K562 (cell line): Measurements from ENCODE around the gene RIPOR1. TPM values are rescaled to one million over a fixed set of nuclear protein-coding genes. Genes with fewer than 3 reads are reported as not detected.

Experiments
- ATAC-seq: fragments of 200-7000 bp; cut with Tn5 transposase; 3 replicates; pipeline ENCODE4 v1.9.1; 2020; ENCODE audit warnings: moderate library complexity
- BruUV-seq: library from RNA; stranded (reverse); fragments of 400-500 nt; replicated peaks from 2 replicates; lab custom pipeline; 2021; lab: Mats Ljungman, UMichigan
- CTCF ChIA-PET: fragments of 300-600 bp; formaldehyde crosslinking; extraction: SDS; loops from one replicate; lab custom pipeline; 2021; ENCODE audit warnings: low intra/inter-chr PET ratio; lab: Yijun Ruan, JAX
- POLR2A ChIA-PET: fragments of 300-600, 350-650 bp; sonication (Branson Sonifier 250); formaldehyde crosslinking; extraction: SDS; loops from one replicate; lab custom pipeline; 2021; ENCODE audit warnings: antibody characterized with exemption, inconsistent platforms; lab: Yijun Ruan, JAX
- DNase-seq, 4 experiments: peaks; one replicate each; pipeline versions ENCODE4 v3.0.0 to v3.0.0-alpha.2; 2011 to 2018; ENCODE audit warnings: low spot score in 3 of 4, mixed read lengths in 3 of 4; ENCODE audit errors: extremely low read depth in 1 of 4
- FAIRE-seq: peaks from 2 replicates; lab custom pipeline; 2011; peaks lifted over from hg19 to GRCh38; lab: Jason Lieb, UNC
- H2AFZ ChIP-seq: 2 replicates; pipeline ENCODE4 v1.6.0; 2011; ENCODE audit warnings: low read depth, low read length, control low read depth, inconsistent platforms
- H3K27ac ChIP-seq: fragments of 200-600 bp; 3 replicates; pipeline ENCODE4 v1.8.0; 2011; ENCODE audit warnings: low read depth, mild to moderate bottlenecking, control low read depth, inconsistent platforms, low read length, moderate library complexity, mixed read lengths; ENCODE audit errors: extremely low read depth
- H3K27me3 ChIP-seq, 2 experiments: fragments of 300-600 bp in 1 of 2; 2 replicates in 1 of 2; 3 replicates in 1 of 2; pipeline versions ENCODE4 v1.6.0 to v1.8.0; 2011; ENCODE audit warnings: inconsistent platforms in 2 of 2, low read length in 2 of 2, mild to moderate bottlenecking in 1 of 2, mixed read lengths in 1 of 2, moderate library complexity in 1 of 2; ENCODE audit not compliant: control insufficient read depth in 2 of 2, insufficient read depth in 2 of 2
- H3K36me3 ChIP-seq: fragments of 300-600 bp; 3 replicates; pipeline ENCODE4 v1.8.0; 2011; ENCODE audit warnings: mild to moderate bottlenecking, low read length, inconsistent platforms; ENCODE audit not compliant: control insufficient read depth, insufficient read depth
- H3K4me1 ChIP-seq, 2 experiments: fragments of 200-600 bp in 1 of 2; replicated peaks in 1 of 2; 2 replicates in 1 of 2; 3 replicates in 1 of 2; pipeline versions ENCODE4 v1.5.1 to v1.8.0; 2011; ENCODE audit warnings: inconsistent platforms in 2 of 2, low read length in 2 of 2, mild to moderate bottlenecking in 1 of 2, mixed read lengths in 1 of 2, moderate library complexity in 1 of 2; ENCODE audit not compliant: control insufficient read depth in 2 of 2, insufficient read depth in 2 of 2
- H3K4me2 ChIP-seq: 2 replicates; pipeline ENCODE4 v1.6.1; 2011; ENCODE audit warnings: low read length, control low read depth, inconsistent platforms, mixed read lengths; ENCODE audit not compliant: insufficient read depth
- H3K4me3 ChIP-seq: fragments of 200-600 bp; sonication (generic), shearing (Covaris generic); 2 replicates; pipeline ENCODE4 v1.5.1; 2016; ENCODE audit warnings: control low read depth, inconsistent platforms
- H3K79me2 ChIP-seq: fragments of 200-600 bp; 3 replicates; pipeline ENCODE4 v1.8.0; 2011; ENCODE audit warnings: low read length, inconsistent platforms; ENCODE audit not compliant: control insufficient read depth, insufficient read depth
- H3K9ac ChIP-seq, 2 experiments: 2 replicates each; pipeline versions ENCODE4 v1.6.0 to v1.6.1; 2011; ENCODE audit warnings: low read depth in 2 of 2, low read length in 2 of 2, control low read depth in 1 of 2, inconsistent platforms in 1 of 2, mild to moderate bottlenecking in 1 of 2, mixed read lengths in 1 of 2; ENCODE audit not compliant: insufficient read depth in 1 of 2
- H3K9me1 ChIP-seq: one replicate; pipeline ENCODE4 v1.6.0; 2011; ENCODE audit warnings: inconsistent platforms, mild to moderate bottlenecking, low read length, moderate library complexity; ENCODE audit not compliant: control insufficient read depth, insufficient read depth
- H3K9me3 ChIP-seq: replicated peaks from 2 replicates; pipeline ENCODE4 v1.5.1; 2011; ENCODE audit warnings: low read depth, low read length, inconsistent platforms; ENCODE audit not compliant: control insufficient read depth, insufficient read depth
- H4K20me1 ChIP-seq: replicated peaks from 2 replicates; pipeline ENCODE4 v1.6.1; 2011; ENCODE audit warnings: low read length, inconsistent platforms, mixed read lengths; ENCODE audit not compliant: control insufficient read depth, insufficient read depth
- EGR1 ChIP-seq: fragments of 450-650 bp; conservative IDR thresholded peaks from 2 replicates; pipeline ENCODE4 v1.6.1; 2017; ENCODE audit warnings: mild to moderate bottlenecking
- FOXA3 ChIP-seq, 2 experiments: fragments of 450-650 bp in 1 of 2; sonication (generic) in 1 of 2; formaldehyde crosslinking; IDR thresholded peaks in 1 of 2; conservative IDR thresholded peaks in 1 of 2; 2 replicates each; pipeline versions ENCODE4 v1.4.0 to v1.8.0; 2020 to 2022; ENCODE audit warnings: mild to moderate bottlenecking in 2 of 2, missing genetic modification reagents in 1 of 2
- MYNN ChIP-seq, 2 experiments: sonication (generic); formaldehyde crosslinking in 1 of 2; IDR thresholded peaks; 2 replicates each; pipeline versions ENCODE4 v1.5.0 to v1.6.1; 2016 to 2020; ENCODE audit warnings: antibody characterized with exemption in 1 of 2, missing genetic modification reagents in 1 of 2
- NR2C2 ChIP-seq, 2 experiments: fragments of 200-800 bp in 1 of 2; sonication (Bioruptor generic) in 1 of 2; sonication (generic) in 1 of 2; formaldehyde crosslinking in 1 of 2; IDR thresholded peaks; 2 replicates each; pipeline versions ENCODE4 v1.6.1 to v1.8.0; 2016 to 2022; ENCODE audit warnings: mild to moderate bottlenecking in 1 of 2, missing compliant biosample characterization in 1 of 2, missing genetic modification characterization in 1 of 2, missing genetic modification reagents in 1 of 2
- PML ChIP-seq: IDR thresholded peaks from 2 replicates; pipeline ENCODE4 v1.6.1; 2012; ENCODE audit warnings: low read length, inconsistent platforms
- TFAM ChIP-seq: fragments of 250-450 bp; sonication (Bioruptor Pico); conservative IDR thresholded peaks from 2 replicates; pipeline ENCODE4 v1.5.0; 2021; ENCODE audit warnings: mild to moderate bottlenecking, moderate library complexity
- XRCC4 ChIP-seq: IDR thresholded peaks from one replicate; pipeline ENCODE4 v1.6.1; 2011; ENCODE audit not compliant: insufficient read depth, insufficient read length; ENCODE audit errors: extremely low read depth
- ZBED1 ChIP-seq: IDR thresholded peaks from 2 replicates; pipeline ENCODE4 v1.6.1; 2014
- ZFX ChIP-seq: sonication (generic); formaldehyde crosslinking; IDR thresholded peaks from 2 replicates; pipeline ENCODE4 v1.8.0; 2022; ENCODE audit warnings: mild to moderate bottlenecking, missing genetic modification reagents, moderate library complexity
- ZNF282 ChIP-seq: sonication (generic); formaldehyde crosslinking; IDR thresholded peaks from 2 replicates; pipeline ENCODE4 v1.8.1; 2023; ENCODE audit warnings: missing genetic modification reagents
- ZNF324 ChIP-seq: fragments of 250-450 bp; sonication (Bioruptor Pico); IDR thresholded peaks from 2 replicates; pipeline ENCODE4 v1.4.0; 2020; ENCODE audit warnings: mild to moderate bottlenecking
- ZNF57 ChIP-seq: fragments of 450-650 bp; formaldehyde crosslinking; IDR thresholded peaks from 2 replicates; pipeline ENCODE4 v1.4.0; 2020; ENCODE audit warnings: mild to moderate bottlenecking, moderate library complexity
- ZNF609 ChIP-seq: sonication (generic); formaldehyde crosslinking; IDR thresholded peaks from 2 replicates; pipeline ENCODE4 v1.8.1; 2023; ENCODE audit warnings: missing genetic modification reagents, mild to moderate bottlenecking, borderline replicate concordance
- WGBS: fragments of 100-300 bp; shearing (Covaris generic); methylation state at CpG from one replicate; pipeline ENCODE4 v1.1.6; 2016; ENCODE audit warnings: low coverage, mixed read lengths; ENCODE audit not compliant: insufficient coverage; ENCODE audit errors: missing lambda C conversion rate; 5-methylcytosine and 5-hydroxymethylcytosine counted together
- in situ Hi-C: fragments of 300-500 bp; cut with MboI; formaldehyde crosslinking; loops from 4 replicates; pipeline ENCODE4 v1.15.0; 2018; ENCODE audit warnings: inconsistent platforms, mixed read lengths
- intact Hi-C: fragments of 100-400 bp; cut with micrococcal nuclease; formaldehyde crosslinking; loops from 2 replicates; pipeline ENCODE4 v1.14.2; 2022
- polyA plus RNA-seq, 8 experiments: library from polyadenylated mRNA; depleted of rRNA in 4 of 8; stranded (reverse) in 5 of 8; unstranded in 3 of 8; fragments of >200 nt; fragmentation: Nextera tagmentation in 2 of 8; fragmentation: Illumina TruSeq in 1 of 8; extraction: Ambion mirVana in 2 of 8; extraction: Trizol in 1 of 8; gene quantifications; 2 replicates each; pipeline versions ENCODE4 v1.2.1 to v1.2.3, GENCODE V29; 2011 to 2014; ENCODE audit warnings: inconsistent platforms in 1 of 8, missing spikeins in 1 of 8
- total RNA-seq, 7 experiments: library from RNA; depleted of rRNA in 6 of 7; stranded (reverse); fragments of >200 nt in 6 of 7; fragmentation: Illumina TruSeq in 2 of 7; extraction: Trizol in 2 of 7; gene quantifications; 2 replicates each; pipeline versions ENCODE4 v1.2.1 to v1.2.3, GENCODE V29; 2011 to 2021; ENCODE audit warnings: low replicate concordance in 1 of 7
- TF ChIP-seq, protein P1 (sequence below): fragments of 250-450 bp; sonication (Bioruptor Pico); IDR thresholded peaks from 2 replicates; pipeline ENCODE4 v1.4.0; 2020
- TF ChIP-seq, protein P2 (sequence below): sonication (generic); formaldehyde crosslinking; IDR thresholded peaks from 2 replicates; pipeline ENCODE4 v1.8.0; 2022; ENCODE audit warnings: mild to moderate bottlenecking, missing genetic modification reagents

Gene RIPOR1
- total and polyA plus RNA-seq, 9 of the 15 experiments (the other 6 are each of a cell fraction or from before 2014, with no cell fraction given): 0.36 to 31.1 (median 3.0) TPM

- TF ChIP-seq, protein P1, sequence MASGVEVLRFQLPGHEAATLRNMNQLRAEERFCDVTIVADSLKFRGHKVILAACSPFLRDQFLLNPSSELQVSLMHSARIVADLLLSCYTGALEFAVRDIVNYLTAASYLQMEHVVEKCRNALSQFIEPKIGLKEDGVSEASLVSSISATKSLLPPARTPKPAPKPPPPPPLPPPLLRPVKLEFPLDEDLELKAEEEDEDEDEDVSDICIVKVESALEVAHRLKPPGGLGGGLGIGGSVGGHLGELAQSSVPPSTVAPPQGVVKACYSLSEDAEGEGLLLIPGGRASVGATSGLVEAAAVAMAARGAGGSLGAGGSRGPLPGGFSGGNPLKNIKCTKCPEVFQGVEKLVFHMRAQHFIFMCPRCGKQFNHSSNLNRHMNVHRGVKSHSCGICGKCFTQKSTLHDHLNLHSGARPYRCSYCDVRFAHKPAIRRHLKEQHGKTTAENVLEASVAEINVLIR (CRISPR knock-in tag): no peak
- no peak for TF ChIP-seq EGR1
- TF ChIP-seq MYNN (IDR thresholded peaks at IDR 0.05): no peak
- TF ChIP-seq MYNN (CRISPR knock-in tag; IDR thresholded peaks at IDR 0.05): no peak
These were observed 37.0 kb downstream of the RIPOR1 start (continued) for GRCh38 chr16:67565470-67566100.

DNA sequence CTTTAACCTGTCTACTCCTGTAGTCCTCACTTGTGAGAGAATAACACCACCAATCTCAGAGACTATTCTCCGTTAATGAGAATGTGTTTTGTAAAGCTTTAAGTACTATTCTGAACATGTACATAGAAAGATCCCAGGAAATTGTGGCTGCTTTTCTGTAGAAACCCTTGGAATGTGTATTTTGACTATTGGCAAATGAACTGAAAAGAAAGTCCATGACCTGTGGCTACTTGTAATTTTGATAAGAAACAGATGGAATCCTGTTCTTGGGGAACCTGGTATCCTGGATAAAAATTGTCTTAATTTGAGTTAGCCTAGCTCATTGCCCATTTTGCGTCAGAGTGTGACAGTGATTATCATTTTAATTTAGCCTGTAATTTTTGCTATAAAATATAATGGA is 42.8 kb downstream of the RIPOR1 start:
- H3K4me2 ChIP-seq: no peak overlapping the region
- no peaks in the 10 kb centered on the region for H4K20me1 ChIP-seq
- no TSS peak for BruUV-seq
- in situ Hi-C loops: no loop called here
- no peaks in the 10 kb centered on the region for H3K9me1 ChIP-seq
- ATAC-seq (no peak), DNase-seq (no peak), FAIRE-seq (peak; percentile 44)
- peaks cover 0 to 5% of the 10 kb centered on the region in 2 experiments; a peak in 2 of 5 replicates for H3K4me1 ChIP-seq
- H3K79me2 ChIP-seq: peaks cover 72% of the 10 kb centered on the region
- H3K27ac ChIP-seq: no peak overlapping the region
- 97% methylated on average over 2 of the region's 2 CpGs for WGBS
- H3K9me3 ChIP-seq: no peaks in the 10 kb centered on the region
- H3K36me3 ChIP-seq: peaks cover 40% of the 10 kb centered on the region
- no peak for TF ChIP-seq PML
- TF ChIP-seq TFAM (CRISPR knock-in tag): no peak
- TF ChIP-seq XRCC4: no peak
- no peak for TF ChIP-seq ZNF57 (CRISPR knock-in tag)
- TF ChIP-seq, protein P2, sequence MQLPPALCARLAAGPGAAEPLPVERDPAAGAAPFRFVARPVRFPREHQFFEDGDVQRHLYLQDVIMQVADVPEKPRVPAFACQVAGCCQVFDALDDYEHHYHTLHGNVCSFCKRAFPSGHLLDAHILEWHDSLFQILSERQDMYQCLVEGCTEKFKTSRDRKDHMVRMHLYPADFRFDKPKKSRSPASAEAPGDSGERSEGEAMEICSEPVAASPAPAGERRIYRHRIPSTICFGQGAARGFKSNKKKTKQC (CRISPR knock-in tag): no peak
- TF ChIP-seq ZFX (CRISPR knock-in tag): no peak
- TF ChIP-seq ZBED1: no peak
- TF ChIP-seq ZNF282 (CRISPR knock-in tag): no peak
- no peak for TF ChIP-seq NR2C2 (CRISPR knock-in tag; IDR thresholded peaks at IDR 0.05)
- TF ChIP-seq NR2C2 (tag; IDR thresholded peaks at IDR 0.05): no peak
- no peak for TF ChIP-seq FOXA3 (CRISPR knock-in tag; conservative IDR thresholded peaks at IDR 0.05 in 1 of 2, IDR thresholded peaks at IDR 0.05 in 1 of 2)
- no peak for TF ChIP-seq ZNF609 (CRISPR knock-in tag)
- no peak for TF ChIP-seq ZNF324 (CRISPR knock-in tag)
- H3K27me3 ChIP-seq: no peaks in the 10 kb centered on the region
- ChIA-PET CTCF (no interaction called here), POLR2A (interaction anchor here (1.2 to 1.9 kb wide), 3 partner anchors 9 to 13 kb away, joined by 3 to 9 read pairs (median 6); partner anchors contain the start of gene CTCF)
- intact Hi-C loops: no loop called here
- H2AFZ ChIP-seq: no peak overlapping the region
- H3K9ac ChIP-seq: no peak overlapping the region
- no peak overlapping the region for H3K4me3 ChIP-seq
